ENCODE data around the gene ROCK2.
"Not testable (repeated sequence)": the region's sequence is repeated elsewhere in the genome, so short reads cannot be mapped to it uniquely, and the experiment has no call there.

- TF ChIP-seq CTCF, EP300 (IDR thresholded peaks at IDR 0.05): not testable (repeated sequence)
These were observed 92.0 kb downstream of the ROCK2 start for GRCh38 chr2:11252458-11252857.
